Naive thymus-derived CD4-positive, alpha-beta T cell (primary cell): Measurements from ENCODE around the gene WIPF2. TPM values are rescaled to one million over a fixed set of nuclear protein-coding genes. Genes with fewer than 3 reads are reported as not detected.

Experiments used
- ATAC-seq: fragments of 150-1000 bp; cut with Tn5 transposase; 2 replicates; pipeline ENCODE4 v1.10.0; 2021; ENCODE audit warnings: mild to moderate bottlenecking, moderate library complexity
- CTCF ChIA-PET: fragments of 350-600 bp; sonication (Branson Sonifier 250); formaldehyde crosslinking; loops from one replicate; lab custom pipeline; 2021; ENCODE audit warnings: antibody characterized with exemption; lab: Charles Lee
- POLR2A ChIA-PET: fragments of 350-600 bp; sonication (Branson Sonifier 250); formaldehyde crosslinking; loops from one replicate; lab custom pipeline; 2021; ENCODE audit warnings: antibody characterized with exemption, inconsistent platforms; lab: Charles Lee
- DNase-seq, 9 donors: peaks; one replicate each; pipeline versions ENCODE4 v3.0.0 to v3.0.0-alpha.2; 2020 to 2022; ENCODE audit warnings: mixed read lengths in 1 of 9
- H3K27ac ChIP-seq: one replicate; pipeline ENCODE4 v1.7.0; 2013; ENCODE audit warnings: mild to moderate bottlenecking, low read depth, low read length, moderate library complexity
- H3K27me3 ChIP-seq, 2 donors: one replicate each; pipeline ENCODE4 v1.7.0; 2013; ENCODE audit warnings: low read length in 2 of 2, mild to moderate bottlenecking in 2 of 2, moderate library complexity in 2 of 2; ENCODE audit not compliant: control insufficient read depth in 2 of 2, insufficient read depth in 2 of 2
- H3K36me3 ChIP-seq, 3 experiments: 1 replicate in 2 of 3; 2 replicates in 1 of 3; pipeline ENCODE4 v1.7.0; 2013; ENCODE audit warnings: low read length in 3 of 3, mild to moderate bottlenecking in 3 of 3, moderate library complexity in 1 of 3; ENCODE audit not compliant: insufficient read depth in 3 of 3, control insufficient read depth in 2 of 3
- H3K4me1 ChIP-seq, 2 donors: one replicate each; pipeline ENCODE4 v1.7.0; 2013; ENCODE audit warnings: low read length in 2 of 2, mild to moderate bottlenecking in 2 of 2, moderate library complexity in 1 of 2; ENCODE audit not compliant: control insufficient read depth in 2 of 2, insufficient read depth in 2 of 2
- H3K4me3 ChIP-seq: 2 replicates; pipeline ENCODE4 v1.7.0; 2013; ENCODE audit warnings: mild to moderate bottlenecking, low read length
- H3K9me3 ChIP-seq, 3 experiments: 1 replicate in 2 of 3; 2 replicates in 1 of 3; pipeline ENCODE4 v1.7.0; 2013; ENCODE audit warnings: low read length in 3 of 3; ENCODE audit not compliant: control insufficient read depth in 2 of 3
- H3K27ac Mint-ChIP-seq, 9 donors: one replicate each; pipeline ENCODE4 v1.8.0; 2020 to 2022; ENCODE audit warnings: mixed read lengths in 9 of 9, mild to moderate bottlenecking in 8 of 9, moderate library complexity in 5 of 9, inconsistent platforms in 2 of 9
- H3K27me3 Mint-ChIP-seq, 5 donors: one replicate each; pipeline ENCODE4 v1.8.0; 2021 to 2022; ENCODE audit warnings: mixed read lengths in 5 of 5, mild to moderate bottlenecking in 1 of 5
- H3K36me3 Mint-ChIP-seq, 5 donors: one replicate each; pipeline ENCODE4 v1.8.0; 2020 to 2022; ENCODE audit warnings: mixed read lengths in 5 of 5, mild to moderate bottlenecking in 3 of 5, inconsistent platforms in 1 of 5
- H3K4me1 Mint-ChIP-seq, 7 donors: one replicate each; pipeline ENCODE4 v1.8.0; 2020 to 2022; ENCODE audit warnings: mixed read lengths in 7 of 7, mild to moderate bottlenecking in 3 of 7, inconsistent platforms in 1 of 7
- H3K4me3 Mint-ChIP-seq, 10 donors: one replicate each; pipeline ENCODE4 v1.8.0; 2020 to 2022; ENCODE audit warnings: mild to moderate bottlenecking in 10 of 10, mixed read lengths in 10 of 10, moderate library complexity in 6 of 10, inconsistent platforms in 2 of 10
- H3K9me3 Mint-ChIP-seq, 11 donors: one replicate each; pipeline ENCODE4 v1.8.0; 2020 to 2022; ENCODE audit warnings: mixed read lengths in 11 of 11, mild to moderate bottlenecking in 4 of 11, inconsistent platforms in 1 of 11, moderate library complexity in 1 of 11
- intact Hi-C, 2 donors: fragments of 100-400 bp; cut with micrococcal nuclease; formaldehyde crosslinking; loops; one replicate each; pipeline ENCODE4 v1.15.1; 2023
- polyA plus RNA-seq, 2 donors: library from polyadenylated mRNA; unstranded; fragments of 300-500 nt; fragmentation: Illumina TruSeq; gene quantifications; one replicate each; pipeline ENCODE4 v1.2.3, GENCODE V29; 2021
- total RNA-seq, 6 experiments: library from RNA in 5 of 6; stranded (reverse) in 5 of 6; gene quantifications; 1 replicate in 5 of 6; 2 replicates in 1 of 6; pipeline ENCODE4 v1.2.3 and lab custom pipeline; 2021 to 2026

The WIPF2 gene
- total and polyA plus RNA-seq, 7 experiments from 2014 or later, result 5.0 to 31.8 (median 25.2) TPM

- DNase-seq, result no peak
- Histone ChIP-seq H3K36me3 (peaks cover 0 to 7% (median 0%) of the 10 kb centered on the region in 3 experiments), H3K27me3 (no peaks in the 10 kb centered on the region), H3K4me3 (peak overlapping the region; percentile 47), H3K9me3 (no peaks in the 10 kb centered on the region), H3K27ac (peak overlapping the region; percentile 91), H3K4me1 (peaks cover 81 to 88% of the 10 kb centered on the region in 2 donors)
- H3K27me3 Mint-ChIP-seq, result peaks cover 0 to 9% (median 0%) of the 10 kb centered on the region in 5 donors
- H3K36me3 Mint-ChIP-seq, result peaks cover 0 to 17% (median 9%) of the 10 kb centered on the region in 5 donors
- peaks cover 0 to 10% (median 0%) of the 10 kb centered on the region in 11 donors for H3K9me3 Mint-ChIP-seq
- CTCF ChIA-PET, result interaction anchor here (0.6 to 5.1 kb wide), 10 partner anchors 8 to 28 kb away, joined by 3 to 26 read pairs (median 5); partner anchors contain the start of gene RARA
- ATAC-seq, result no peak
- H3K4me3 Mint-ChIP-seq, result peak overlapping the region; percentile 80 to 97 (median 88)
- intact Hi-C loops, result loop anchor here (1.0 kb wide), 3 partner anchors 7 to 14 kb away; no protein-coding TSS in a partner anchor
- POLR2A ChIA-PET, result interaction anchor here (0.5 to 34.9 kb wide), 8 partner anchors 5 to 1362 kb away, joined by 3 to 742 read pairs (median 5); partner anchors contain the start of gene RARA
- peak overlapping the region; percentile 93 to 100 (median 99) for H3K27ac Mint-ChIP-seq
- H3K4me1 Mint-ChIP-seq, result peaks cover 73 to 97% (median 93%) of the 10 kb centered on the region in 7 donors
Observed at GRCh38 chr17:40326832-40327199, 107.7 kb downstream of the WIPF2 start.

GRCh38 chr17:40327244-40327729 lies 108.2 kb downstream of the WIPF2 start:
- ChIA-PET POLR2A (interaction anchor here (0.9 to 34.9 kb wide), 8 partner anchors 5 to 1361 kb away, joined by 3 to 742 read pairs (median 5); partner anchors contain the start of gene RARA), CTCF (interaction anchor here (0.6 to 5.1 kb wide), 8 partner anchors 8 to 25 kb away, joined by 3 to 26 read pairs (median 5); partner anchors contain the start of gene RARA)
- H3K27ac Mint-ChIP-seq, result peak overlapping the region; percentile 93 to 100 (median 99)
- intact Hi-C loops, result no loop called here
- no peaks in the 10 kb centered on the region for H3K27me3 ChIP-seq
- H3K4me3 Mint-ChIP-seq, result peak overlapping the region; percentile 80 to 97 (median 88)
- H3K9me3 ChIP-seq, result no peaks in the 10 kb centered on the region
- DNase-seq (no peak), ATAC-seq (no peak)
- H3K36me3 Mint-ChIP-seq, result peaks cover 0 to 16% (median 9%) of the 10 kb centered on the region in 5 donors
- H3K4me3 ChIP-seq, result peak overlapping the region; percentile 47
- peaks cover 78 to 92% of the 10 kb centered on the region in 2 donors for H3K4me1 ChIP-seq
- H3K4me1 Mint-ChIP-seq, result peaks cover 73 to 96% (median 90%) of the 10 kb centered on the region in 7 donors
- peaks cover 0 to 9% (median 0%) of the 10 kb centered on the region in 11 donors for H3K9me3 Mint-ChIP-seq
- peak overlapping the region; percentile 91 for H3K27ac ChIP-seq
- H3K36me3 ChIP-seq, result peaks cover 0 to 11% (median 0%) of the 10 kb centered on the region in 3 experiments
- peaks cover 0 to 9% (median 0%) of the 10 kb centered on the region in 5 donors for H3K27me3 Mint-ChIP-seq

DNA sequence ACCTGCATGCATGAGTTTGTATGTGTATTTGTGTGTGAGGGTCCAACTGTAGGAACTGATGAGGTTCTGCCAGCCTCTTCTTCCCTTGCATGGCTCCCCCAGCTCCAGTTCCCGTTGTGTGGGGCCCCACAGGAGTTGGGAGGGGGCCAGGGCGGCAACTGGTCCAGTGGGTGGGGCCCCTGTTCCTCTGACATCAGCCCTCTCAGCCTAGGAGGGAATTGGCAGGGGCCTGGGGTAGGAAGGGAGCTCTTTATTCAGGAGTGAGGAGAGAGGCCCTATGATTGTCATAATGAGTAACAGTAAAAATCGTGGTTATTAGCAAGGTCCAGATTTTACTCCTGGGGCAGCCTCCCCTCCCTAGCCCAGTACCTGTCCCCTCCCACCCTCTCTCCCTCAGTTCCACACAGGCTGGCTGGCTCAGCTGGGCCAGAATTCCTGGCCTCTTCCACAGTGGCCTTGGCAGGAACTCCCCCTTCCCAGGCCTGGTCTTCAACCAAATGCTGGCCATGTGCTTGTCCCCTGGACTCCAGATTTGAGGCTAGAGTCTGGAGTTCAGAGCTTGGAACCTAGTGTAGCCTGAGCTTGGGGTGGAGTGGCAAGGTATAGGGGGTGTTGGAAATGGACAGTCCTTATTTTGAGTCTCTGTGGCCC lies 108.8 kb downstream of the WIPF2 start:
- peaks cover 77 to 96% (median 90%) of the 10 kb centered on the region in 7 donors for H3K4me1 Mint-ChIP-seq
- H3K9me3 Mint-ChIP-seq, result peaks cover 0 to 4% (median 0%) of the 10 kb centered on the region in 11 donors
- POLR2A ChIA-PET, result interaction anchor here (0.9 to 34.9 kb wide), 8 partner anchors 4 to 1360 kb away, joined by 3 to 742 read pairs (median 5); partner anchors contain the start of gene RARA
- H3K9me3 ChIP-seq, result no peaks in the 10 kb centered on the region
- H3K27ac ChIP-seq, result peak overlapping the region; percentile 91
- peak overlapping the region; percentile 80 to 97 (median 88) for H3K4me3 Mint-ChIP-seq
- peaks cover 80 to 97% of the 10 kb centered on the region in 2 donors for H3K4me1 ChIP-seq
- peak overlapping the region; percentile 47 for H3K4me3 ChIP-seq
- H3K36me3 ChIP-seq, result peaks cover 0 to 15% (median 0%) of the 10 kb centered on the region in 3 experiments
- no peak for ATAC-seq
- H3K27me3 Mint-ChIP-seq, result peaks cover 0 to 4% (median 0%) of the 10 kb centered on the region in 5 donors
- no peak for DNase-seq
- H3K36me3 Mint-ChIP-seq, result peaks cover 0 to 21% (median 13%) of the 10 kb centered on the region in 5 donors
- H3K27ac Mint-ChIP-seq, result peak overlapping the region; percentile 93 to 100 (median 99)
- no peaks in the 10 kb centered on the region for H3K27me3 ChIP-seq
- intact Hi-C loops, result no loop called here
- CTCF ChIA-PET, result interaction anchor here (1.1 to 5.1 kb wide), 7 partner anchors 8 to 27 kb away, joined by 3 to 26 read pairs (median 5); partner anchors contain the start of gene RARA

DNA sequence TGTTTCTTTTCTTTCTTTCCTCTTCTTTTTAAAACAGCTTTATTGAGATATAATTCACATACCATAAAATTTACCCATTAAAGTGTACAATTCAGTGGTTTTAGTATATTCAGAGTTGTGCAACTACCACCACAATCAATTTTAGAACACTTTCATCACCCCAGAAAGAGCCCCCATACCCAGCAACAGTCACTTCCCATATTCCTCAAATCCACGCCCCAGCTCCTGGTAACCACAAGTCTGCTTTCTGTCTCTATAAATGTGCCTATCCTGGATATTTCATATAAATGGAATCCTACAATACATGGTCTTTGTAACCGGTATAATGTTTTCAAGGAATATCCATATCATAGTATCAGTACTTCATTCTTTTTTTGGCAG lies 109.3 kb downstream of the WIPF2 start:
- Histone ChIP-seq H3K36me3 (peaks cover 0 to 15% (median 0%) of the 10 kb centered on the region in 3 experiments), H3K4me1 (peaks cover 76 to 97% of the 10 kb centered on the region in 2 donors), H3K27me3 (no peaks in the 10 kb centered on the region), H3K27ac (no peak overlapping the region), H3K9me3 (no peaks in the 10 kb centered on the region), H3K4me3 (no peak overlapping the region)
- H3K9me3 Mint-ChIP-seq, result no peaks in the 10 kb centered on the region
- no peak for DNase-seq
- no peak for ATAC-seq
- H3K36me3 Mint-ChIP-seq, result peaks cover 0 to 23% (median 11%) of the 10 kb centered on the region in 5 donors
- H3K4me3 Mint-ChIP-seq, result peak overlapping the region; percentile 40 to 97 (median 66)
- H3K27me3 Mint-ChIP-seq, result no peaks in the 10 kb centered on the region
- H3K27ac Mint-ChIP-seq, result peak overlapping the region; percentile 58 to 99 (median 88)
- peaks cover 74 to 96% (median 91%) of the 10 kb centered on the region in 7 donors for H3K4me1 Mint-ChIP-seq
- CTCF ChIA-PET, result interaction anchor here (0.6 to 5.1 kb wide), 5 partner anchors 7 to 1176 kb away, joined by 3 to 26 read pairs (median 5); partner anchors contain the start of gene RARA
- intact Hi-C loops, result no loop called here
- POLR2A ChIA-PET, result interaction anchor here (1.8 to 34.9 kb wide), 4 partner anchors 4 to 219 kb away, joined by 5 to 742 read pairs (median 374); partner anchors contain the start of gene RARA

DNA sequence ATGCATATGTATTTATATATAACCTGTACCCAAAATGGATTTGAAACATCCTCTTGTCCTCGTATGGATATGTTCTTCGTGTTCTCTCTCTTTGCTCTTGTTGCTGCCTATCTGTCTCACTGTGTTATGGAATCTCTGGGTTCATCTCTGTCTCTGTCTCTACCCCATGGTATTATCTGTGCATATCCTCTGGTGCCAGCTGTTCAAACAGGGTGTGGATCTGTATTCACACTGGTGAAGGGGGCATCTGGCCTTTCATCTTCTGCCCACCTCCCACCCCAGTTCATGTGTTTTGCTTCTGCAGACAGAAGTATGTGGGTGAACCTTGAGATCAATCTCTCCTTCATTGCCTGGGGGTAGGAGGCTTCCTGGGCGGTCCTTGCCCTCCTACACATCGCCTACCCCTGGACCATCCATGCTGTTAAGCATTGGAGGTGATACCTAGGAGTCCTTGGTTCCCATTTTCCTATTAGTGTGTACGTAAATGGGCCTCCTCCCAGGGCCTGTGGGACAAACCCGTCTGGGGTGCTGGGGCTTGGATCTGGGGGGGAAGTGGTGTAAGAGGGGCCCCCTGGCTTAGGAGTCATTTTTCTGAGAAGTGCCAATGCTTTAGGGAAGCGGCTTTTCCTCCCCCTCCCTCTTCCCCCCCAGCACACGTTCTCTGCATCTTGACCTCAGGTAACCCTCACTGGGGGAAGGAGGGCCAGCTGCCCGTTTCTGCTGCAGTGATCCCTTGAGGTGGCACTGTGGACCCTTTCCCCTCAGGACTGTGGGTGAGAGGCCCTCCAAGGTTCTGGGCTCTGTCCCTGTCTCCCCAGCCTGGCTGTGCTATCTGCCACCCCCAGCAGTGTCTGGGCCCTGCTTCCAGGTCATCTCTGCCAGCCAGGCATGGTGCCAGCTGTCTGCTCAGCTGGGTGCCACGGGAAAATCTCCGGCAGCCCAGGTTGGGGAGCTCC lies 111.0 kb downstream of the WIPF2 start:
- Mint-ChIP-seq H3K9me3 (no peaks in the 10 kb centered on the region), H3K4me3 (peak overlapping the region; percentile 54 to 97 (median 75)), H3K4me1 (peaks cover 79 to 97% (median 90%) of the 10 kb centered on the region in 7 donors), H3K27ac (peak overlapping the region; percentile 62 to 99 (median 88)), H3K27me3 (no peaks in the 10 kb centered on the region), H3K36me3 (peaks cover 0 to 36% (median 11%) of the 10 kb centered on the region in 5 donors)
- Histone ChIP-seq H3K4me3 (peak overlapping the region; percentile 25), H3K27ac (peak overlapping the region; percentile 60), H3K36me3 (peaks cover 0 to 15% (median 0%) of the 10 kb centered on the region in 3 experiments), H3K27me3 (no peaks in the 10 kb centered on the region), H3K9me3 (no peaks in the 10 kb centered on the region), H3K4me1 (peaks cover 73 to 90% of the 10 kb centered on the region in 2 donors)
- ChIA-PET POLR2A (interaction anchor here (0.5 to 34.9 kb wide), 6 partner anchors 2 to 166 kb away, joined by 4 to 742 read pairs (median 10); partner anchors contain the start of gene RARA), CTCF (interaction anchor here (0.7 to 3.2 kb wide), 4 partner anchors 11 to 201 kb away, joined by 3 to 10 read pairs (median 6); no protein-coding TSS in a partner anchor)
- no peak for DNase-seq
- intact Hi-C loops, result loop anchor here (1.0 kb wide), 1 partner anchor 11 kb away; no protein-coding TSS in a partner anchor
- ATAC-seq, result peak; percentile 40
